ENCODE data around the gene PSME3IP1.

GRCh38 chr16:57146735-57147134, 39.1 kb downstream of the PSME3IP1 start:
- TF ChIP-seq CTCF (IDR thresholded peaks at IDR 0.05) (no peak), POLR2AphosphoS5 (IDR thresholded peaks at IDR 0.05) (no peak)
